B cell (primary cell): ENCODE data around the gene PGBD5. TPM values are rescaled to one million over a fixed set of nuclear protein-coding genes. Genes with fewer than 3 reads are reported as not detected.

Experiments used
- ATAC-seq: fragments of 200-7000 bp; cut with Tn5 transposase; one replicate; pipeline ENCODE4 v1.10.0; 2021; ENCODE audit warnings: low read depth, mild to moderate bottlenecking, moderate number of reproducible peaks, moderate library complexity
- CTCF ChIA-PET: fragments of 350-600 bp; sonication (Branson Sonifier 250); formaldehyde crosslinking; loops from one replicate; lab custom pipeline; 2021; ENCODE audit warnings: antibody characterized with exemption, inconsistent platforms; lab: Charles Lee
- POLR2A ChIA-PET: fragments of 350-600 bp; sonication (Branson Sonifier 250); formaldehyde crosslinking; loops from one replicate; lab custom pipeline; 2021; ENCODE audit warnings: antibody characterized with exemption; lab: Charles Lee
- DNase-seq: peaks from one replicate; pipeline ENCODE4 v3.0.0; 2013
- H2AFZ ChIP-seq: 2 replicates; pipeline ENCODE4 v1.6.1; 2012; ENCODE audit warnings: mild to moderate bottlenecking, low read depth, low read length; ENCODE audit not compliant: insufficient read depth, poor library complexity, severe bottlenecking
- H3K27ac ChIP-seq, 2 donors: 1 replicate in 1 of 2; 2 replicates in 1 of 2; pipeline ENCODE4 v1.5.1; 2012 to 2013; ENCODE audit warnings: low read length in 2 of 2, mild to moderate bottlenecking in 2 of 2, moderate library complexity in 1 of 2
- H3K27me3 ChIP-seq, 4 experiments: fragments of 200-600 bp in 1 of 4; sonication (generic) in 1 of 4; replicated peaks in 1 of 4; 1 replicate in 2 of 4; 2 replicates in 2 of 4; pipeline versions ENCODE4 v1.6.1 to v1.7.0; 2013 to 2016; ENCODE audit warnings: low read length in 3 of 4, mild to moderate bottlenecking in 2 of 4, mixed read lengths in 1 of 4, moderate library complexity in 1 of 4; ENCODE audit not compliant: insufficient read depth in 4 of 4, control insufficient read depth in 3 of 4; ENCODE audit errors: control extremely low read depth in 1 of 4
- H3K36me3 ChIP-seq, 2 experiments: replicated peaks in 1 of 2; 1 replicate in 1 of 2; 2 replicates in 1 of 2; pipeline versions ENCODE4 v1.6.1 to v1.7.1; 2013; ENCODE audit warnings: low read length in 1 of 2; ENCODE audit not compliant: insufficient read depth in 2 of 2, control insufficient read depth in 1 of 2; ENCODE audit errors: control extremely low read depth in 1 of 2, extremely low read depth in 1 of 2
- H3K4me1 ChIP-seq, 2 donors: fragments of 200-600 bp in 1 of 2; sonication (generic) in 1 of 2; 1 replicate in 1 of 2; 2 replicates in 1 of 2; pipeline versions ENCODE4 v1.5.1 to v1.6.1; 2013 to 2017; ENCODE audit warnings: low read length in 2 of 2; ENCODE audit not compliant: control insufficient read depth in 2 of 2, insufficient read depth in 2 of 2
- H3K4me2 ChIP-seq: replicated peaks from 2 replicates; pipeline ENCODE3; 2012; ENCODE audit warnings: mild to moderate bottlenecking, low read depth, low read length; ENCODE audit not compliant: poor library complexity, severe bottlenecking
- H3K4me3 ChIP-seq, 5 experiments: fragments of 200-600 bp in 1 of 5; sonication (generic) in 1 of 5; 1 replicate in 3 of 5; 2 replicates in 2 of 5; pipeline versions ENCODE4 v1.5.1 to v1.7.0; 2011 to 2016; ENCODE audit warnings: low read length in 4 of 5, mild to moderate bottlenecking in 4 of 5, low read depth in 2 of 5, control low read depth in 1 of 5, moderate library complexity in 1 of 5; ENCODE audit not compliant: insufficient read depth in 1 of 5; ENCODE audit errors: control extremely low read depth in 1 of 5, extremely low read depth in 1 of 5
- H3K79me2 ChIP-seq: fragments of 200-600 bp; sonication (generic); one replicate; pipeline ENCODE4 v1.6.0; 2016; ENCODE audit warnings: low read length; ENCODE audit not compliant: control insufficient read depth, insufficient read depth
- H3K9ac ChIP-seq: fragments of 200-600 bp; sonication (generic); 2 replicates; pipeline ENCODE4 v1.6.1; 2017; ENCODE audit warnings: mild to moderate bottlenecking, low read length, moderate library complexity
- H3K9me3 ChIP-seq, 3 donors: one replicate each; pipeline versions ENCODE4 v1.6.1 to v1.7.1; 2013; ENCODE audit warnings: low read length in 2 of 3; ENCODE audit not compliant: control insufficient read depth in 2 of 3, insufficient read depth in 1 of 3; ENCODE audit errors: control extremely low read depth in 1 of 3
- H4K20me1 ChIP-seq: 2 replicates; pipeline ENCODE4 v1.6.0; 2012; ENCODE audit warnings: mild to moderate bottlenecking, low read length; ENCODE audit not compliant: insufficient read depth, control insufficient read depth, poor library complexity, severe bottlenecking
- H3K27ac Mint-ChIP-seq: one replicate; pipeline ENCODE4 v1.8.0; 2021; ENCODE audit warnings: mixed read lengths
- H3K27me3 Mint-ChIP-seq: one replicate; pipeline ENCODE4 v1.8.0; 2021; ENCODE audit warnings: mixed read lengths
- H3K4me1 Mint-ChIP-seq: one replicate; pipeline ENCODE4 v1.8.0; 2021; ENCODE audit warnings: mixed read lengths
- H3K4me3 Mint-ChIP-seq: one replicate; pipeline ENCODE4 v1.8.0; 2021; ENCODE audit warnings: mixed read lengths
- H3K9me3 Mint-ChIP-seq: one replicate; pipeline ENCODE4 v1.8.0; 2022; ENCODE audit warnings: mixed read lengths; ENCODE audit not compliant: insufficient read depth
- CTCF ChIP-seq: fragments of 200-600 bp; IDR thresholded peaks from one replicate; pipeline ENCODE4 v1.8.0; 2022; ENCODE audit warnings: antibody characterized with exemption, mild to moderate bottlenecking
- EZH2 ChIP-seq: IDR thresholded peaks from 2 replicates; pipeline ENCODE4 v1.6.1; 2012; ENCODE audit warnings: borderline replicate concordance, low read depth, mild to moderate bottlenecking, moderate library complexity, low read length; ENCODE audit not compliant: insufficient read depth, poor library complexity, severe bottlenecking
- WGBS: methylation state at CpG from one replicate; pipeline ENCODE4 v1.1.5; 2013; ENCODE audit warnings: missing lambda C conversion rate; ENCODE audit not compliant: insufficient coverage; 5-methylcytosine and 5-hydroxymethylcytosine counted together
- intact Hi-C: fragments of 100-400 bp; cut with micrococcal nuclease; formaldehyde crosslinking; loops from one replicate; pipeline ENCODE4 v1.10.0; 2022
- polyA plus RNA-seq: library from polyadenylated mRNA; depleted of rRNA; stranded (reverse); fragments of >200 nt; gene quantifications from 2 replicates; pipeline ENCODE4 v1.2.3, GENCODE V29; 2012
- total RNA-seq, 2 donors: library from RNA; stranded (reverse); fragments of 120-200 nt in 1 of 2; gene quantifications; 1 replicate in 1 of 2; 2 replicates in 1 of 2; pipeline versions ENCODE4 v1.2.3 to v1.2.4, GENCODE V29; 2013 to 2022

The PGBD5 gene
- total and polyA plus RNA-seq, 2 donors (not counting 1 experiment from before 2014, with no cell fraction given): 0.07 TPM; not detected in 1

GRCh38 chr1:230423261-230423660, 2.9 kb downstream of the PGBD5 start:
- Histone ChIP-seq H3K4me3 (no peak overlapping the region), H3K9ac (no peak overlapping the region), H4K20me1 (no peaks in the 10 kb centered on the region), H3K9me3 (peaks cover 0 to 20% (median 2%) of the 10 kb centered on the region in 3 donors), H2AFZ (no peak overlapping the region), H3K36me3 (no peaks in the 10 kb centered on the region), H3K4me2 (no peak overlapping the region), H3K27me3 (peaks cover 0 to 68% (median 37%) of the 10 kb centered on the region in 4 experiments), H3K79me2 (no peaks in the 10 kb centered on the region), H3K4me1 (peaks cover 10 to 12% of the 10 kb centered on the region in 2 donors), H3K27ac (no peak overlapping the region)
- DNase-seq (no peak), ATAC-seq (no peak)
- Mint-ChIP-seq H3K4me1 (peaks cover 10% of the 10 kb centered on the region), H3K27ac (no peak overlapping the region), H3K4me3 (no peak overlapping the region), H3K27me3 (peaks cover 59% of the 10 kb centered on the region), H3K9me3 (no peaks in the 10 kb centered on the region)
- ChIA-PET POLR2A (no interaction called here), CTCF (no interaction called here)
- TF ChIP-seq EZH2: no peak
- TF ChIP-seq CTCF: no peak
- 0% methylated on average over 1 of the region's 5 CpGs for WGBS
- intact Hi-C loops: no loop called here

- Histone ChIP-seq H3K36me3 (no peaks in the 10 kb centered on the region), H2AFZ (no peak overlapping the region), H3K27ac (no peak overlapping the region), H3K9me3 (peaks cover 0 to 20% (median 2%) of the 10 kb centered on the region in 3 donors), H3K4me2 (no peak overlapping the region), H3K4me1 (peaks cover 10 to 12% of the 10 kb centered on the region in 2 donors), H3K79me2 (no peaks in the 10 kb centered on the region), H3K27me3 (peaks cover 0 to 64% (median 29%) of the 10 kb centered on the region in 4 experiments), H3K4me3 (no peak overlapping the region), H3K9ac (no peak overlapping the region), H4K20me1 (no peaks in the 10 kb centered on the region)
- POLR2A ChIA-PET: no interaction called here
- no peak for TF ChIP-seq EZH2
- no peak for TF ChIP-seq CTCF
- H3K27ac Mint-ChIP-seq: no peak overlapping the region
- H3K9me3 Mint-ChIP-seq: no peaks in the 10 kb centered on the region
- no peak for DNase-seq
- intact Hi-C loops: no loop called here
- no peak for ATAC-seq
- CTCF ChIA-PET: no interaction called here
- peaks cover 59% of the 10 kb centered on the region for H3K27me3 Mint-ChIP-seq
- no peak overlapping the region for H3K4me3 Mint-ChIP-seq
- 46% methylated on average over 7 of the region's 14 CpGs for WGBS
- H3K4me1 Mint-ChIP-seq: peaks cover 10% of the 10 kb centered on the region
Measured at GRCh38 chr1:230422221-230422981, 3.7 kb downstream of the PGBD5 start.
